B cell (primary cell): ENCODE data around the gene YPEL5. TPM values are rescaled to one million over a fixed set of nuclear protein-coding genes. Genes with fewer than 3 reads are reported as not detected.

Experiments used
- ATAC-seq: fragments of 200-7000 bp; cut with Tn5 transposase; one replicate; pipeline ENCODE4 v1.10.0; 2021; ENCODE audit warnings: low read depth, mild to moderate bottlenecking, moderate number of reproducible peaks, moderate library complexity
- CTCF ChIA-PET: fragments of 350-600 bp; sonication (Branson Sonifier 250); formaldehyde crosslinking; loops from one replicate; lab custom pipeline; 2021; ENCODE audit warnings: antibody characterized with exemption, inconsistent platforms; lab: Charles Lee
- POLR2A ChIA-PET: fragments of 350-600 bp; sonication (Branson Sonifier 250); formaldehyde crosslinking; loops from one replicate; lab custom pipeline; 2021; ENCODE audit warnings: antibody characterized with exemption; lab: Charles Lee
- DNase-seq: peaks from one replicate; pipeline ENCODE4 v3.0.0; 2013
- H2AFZ ChIP-seq: 2 replicates; pipeline ENCODE4 v1.6.1; 2012; ENCODE audit warnings: mild to moderate bottlenecking, low read depth, low read length; ENCODE audit not compliant: insufficient read depth, poor library complexity, severe bottlenecking
- H3K27ac ChIP-seq, 2 donors: 1 replicate in 1 of 2; 2 replicates in 1 of 2; pipeline ENCODE4 v1.5.1; 2012 to 2013; ENCODE audit warnings: low read length in 2 of 2, mild to moderate bottlenecking in 2 of 2, moderate library complexity in 1 of 2
- H3K27me3 ChIP-seq, 4 experiments: fragments of 200-600 bp in 1 of 4; sonication (generic) in 1 of 4; replicated peaks in 1 of 4; 1 replicate in 2 of 4; 2 replicates in 2 of 4; pipeline versions ENCODE4 v1.6.1 to v1.7.0; 2013 to 2016; ENCODE audit warnings: low read length in 3 of 4, mild to moderate bottlenecking in 2 of 4, mixed read lengths in 1 of 4, moderate library complexity in 1 of 4; ENCODE audit not compliant: insufficient read depth in 4 of 4, control insufficient read depth in 3 of 4; ENCODE audit errors: control extremely low read depth in 1 of 4
- H3K36me3 ChIP-seq, 2 experiments: replicated peaks in 1 of 2; 1 replicate in 1 of 2; 2 replicates in 1 of 2; pipeline versions ENCODE4 v1.6.1 to v1.7.1; 2013; ENCODE audit warnings: low read length in 1 of 2; ENCODE audit not compliant: insufficient read depth in 2 of 2, control insufficient read depth in 1 of 2; ENCODE audit errors: control extremely low read depth in 1 of 2, extremely low read depth in 1 of 2
- H3K4me1 ChIP-seq, 2 donors: fragments of 200-600 bp in 1 of 2; sonication (generic) in 1 of 2; 1 replicate in 1 of 2; 2 replicates in 1 of 2; pipeline versions ENCODE4 v1.5.1 to v1.6.1; 2013 to 2017; ENCODE audit warnings: low read length in 2 of 2; ENCODE audit not compliant: control insufficient read depth in 2 of 2, insufficient read depth in 2 of 2
- H3K4me2 ChIP-seq: replicated peaks from 2 replicates; pipeline ENCODE3; 2012; ENCODE audit warnings: mild to moderate bottlenecking, low read depth, low read length; ENCODE audit not compliant: poor library complexity, severe bottlenecking
- H3K4me3 ChIP-seq, 5 experiments: fragments of 200-600 bp in 1 of 5; sonication (generic) in 1 of 5; 1 replicate in 3 of 5; 2 replicates in 2 of 5; pipeline versions ENCODE4 v1.5.1 to v1.7.0; 2011 to 2016; ENCODE audit warnings: low read length in 4 of 5, mild to moderate bottlenecking in 4 of 5, low read depth in 2 of 5, control low read depth in 1 of 5, moderate library complexity in 1 of 5; ENCODE audit not compliant: insufficient read depth in 1 of 5; ENCODE audit errors: control extremely low read depth in 1 of 5, extremely low read depth in 1 of 5
- H3K79me2 ChIP-seq: fragments of 200-600 bp; sonication (generic); one replicate; pipeline ENCODE4 v1.6.0; 2016; ENCODE audit warnings: low read length; ENCODE audit not compliant: control insufficient read depth, insufficient read depth
- H3K9ac ChIP-seq: fragments of 200-600 bp; sonication (generic); 2 replicates; pipeline ENCODE4 v1.6.1; 2017; ENCODE audit warnings: mild to moderate bottlenecking, low read length, moderate library complexity
- H3K9me3 ChIP-seq, 3 donors: one replicate each; pipeline versions ENCODE4 v1.6.1 to v1.7.1; 2013; ENCODE audit warnings: low read length in 2 of 3; ENCODE audit not compliant: control insufficient read depth in 2 of 3, insufficient read depth in 1 of 3; ENCODE audit errors: control extremely low read depth in 1 of 3
- H4K20me1 ChIP-seq: 2 replicates; pipeline ENCODE4 v1.6.0; 2012; ENCODE audit warnings: mild to moderate bottlenecking, low read length; ENCODE audit not compliant: insufficient read depth, control insufficient read depth, poor library complexity, severe bottlenecking
- H3K27ac Mint-ChIP-seq: one replicate; pipeline ENCODE4 v1.8.0; 2021; ENCODE audit warnings: mixed read lengths
- H3K27me3 Mint-ChIP-seq: one replicate; pipeline ENCODE4 v1.8.0; 2021; ENCODE audit warnings: mixed read lengths
- H3K4me1 Mint-ChIP-seq: one replicate; pipeline ENCODE4 v1.8.0; 2021; ENCODE audit warnings: mixed read lengths
- H3K4me3 Mint-ChIP-seq: one replicate; pipeline ENCODE4 v1.8.0; 2021; ENCODE audit warnings: mixed read lengths
- H3K9me3 Mint-ChIP-seq: one replicate; pipeline ENCODE4 v1.8.0; 2022; ENCODE audit warnings: mixed read lengths; ENCODE audit not compliant: insufficient read depth
- CTCF ChIP-seq: fragments of 200-600 bp; IDR thresholded peaks from one replicate; pipeline ENCODE4 v1.8.0; 2022; ENCODE audit warnings: antibody characterized with exemption, mild to moderate bottlenecking
- EZH2 ChIP-seq: IDR thresholded peaks from 2 replicates; pipeline ENCODE4 v1.6.1; 2012; ENCODE audit warnings: borderline replicate concordance, low read depth, mild to moderate bottlenecking, moderate library complexity, low read length; ENCODE audit not compliant: insufficient read depth, poor library complexity, severe bottlenecking
- WGBS: methylation state at CpG from one replicate; pipeline ENCODE4 v1.1.5; 2013; ENCODE audit warnings: missing lambda C conversion rate; ENCODE audit not compliant: insufficient coverage; 5-methylcytosine and 5-hydroxymethylcytosine counted together
- intact Hi-C: fragments of 100-400 bp; cut with micrococcal nuclease; formaldehyde crosslinking; loops from one replicate; pipeline ENCODE4 v1.10.0; 2022
- polyA minus RNA-seq: library from RNA; depleted of rRNA, polyadenylated mRNA; stranded (reverse); fragments of >200 nt; gene quantifications from 2 replicates; pipeline ENCODE4 v1.2.3, GENCODE V29; 2012
- polyA plus RNA-seq: library from polyadenylated mRNA; depleted of rRNA; stranded (reverse); fragments of >200 nt; gene quantifications from 2 replicates; pipeline ENCODE4 v1.2.3, GENCODE V29; 2012
- total RNA-seq, 2 donors: library from RNA; stranded (reverse); fragments of 120-200 nt in 1 of 2; gene quantifications; 1 replicate in 1 of 2; 2 replicates in 1 of 2; pipeline versions ENCODE4 v1.2.3 to v1.2.4, GENCODE V29; 2013 to 2022

YPEL5 gene
- 115 and 117 TPM in 2 replicates for total RNA-seq
- total RNA-seq (2013) = 160 TPM
- 426 and 556 TPM in 2 replicates for polyA plus RNA-seq
- 267 and 298 TPM in 2 replicates for polyA minus RNA-seq

GRCh38 chr2:30146337-30147195 lies at the start of gene YPEL5:
Gene YPEL5 (plus strand): TSS chr2:30147007. CDS start chr2:30156652, 9,645 bp downstream.
- Histone ChIP-seq H3K36me3 (peaks cover 3 to 23% of the 10 kb centered on the region in 2 experiments), H3K27me3 (no peaks in the 10 kb centered on the region), H3K4me1 (peaks cover 38 to 46% of the 10 kb centered on the region in 2 donors), H3K4me3 (peak within 1 kb of the TSS; percentile 87 to 98 (median 94)), H3K79me2 (peaks cover 36% of the 10 kb centered on the region), H3K9me3 (no peaks in the 10 kb centered on the region), H3K9ac (peak within 1 kb of the TSS; percentile 97), H4K20me1 (peaks cover 38% of the 10 kb centered on the region), H3K4me2 (peak within 1 kb of the TSS; percentile 91), H2AFZ (no peak within 1 kb of the TSS), H3K27ac (peak within 1 kb of the TSS; percentile 99)
- intact Hi-C loops = loop anchor here (1.0 to 10.0 kb wide), 9 partner anchors 54 to 1916 kb away; partner anchors contain the start of genes FOSL2, LBH, LCLAT1 and SPAST
- ChIA-PET POLR2A (interaction anchor here (0.5 to 1.9 kb wide), 9 partner anchors 76 to 1075 kb away, joined by 3 to 13 read pairs (median 5); no protein-coding TSS in a partner anchor), CTCF (interaction anchor here (0.6 to 3.4 kb wide), 16 partner anchors 11 to 1150 kb away, joined by 3 to 24 read pairs (median 5); partner anchors contain the start of genes GALNT14 and LBH)
- no peaks in the 10 kb centered on the region for H3K9me3 Mint-ChIP-seq
- peak within 1 kb of the TSS; percentile 90 for H3K4me3 Mint-ChIP-seq
- ATAC-seq (peak; percentile 81), DNase-seq (peak; percentile 100)
- H3K27me3 Mint-ChIP-seq = no peaks in the 10 kb centered on the region
- H3K4me1 Mint-ChIP-seq = peaks cover 45% of the 10 kb centered on the region
- TF ChIP-seq EZH2 = no peak
- TF ChIP-seq CTCF = no peak
- WGBS = under 1% methylated on average over 63 of the region's 63 CpGs
- H3K27ac Mint-ChIP-seq = peak within 1 kb of the TSS; percentile 100
